Neural cell (in vitro differentiated cells): ENCODE data around the gene OR1B1.

Source experiments
- CTCF ChIP-seq: fragments of 450-650 bp; IDR thresholded peaks from 2 replicates; pipeline ENCODE4 v1.5.1; 2014; ENCODE audit warnings: antibody characterized with exemption, mild to moderate bottlenecking, moderate library complexity; ENCODE audit not compliant: poor library complexity, severe bottlenecking
- EP300 ChIP-seq: fragments of 450-650 bp; conservative IDR thresholded peaks from 2 replicates; pipeline ENCODE4 v1.6.1; 2014; ENCODE audit warnings: antibody characterized with exemption, mild to moderate bottlenecking, moderate library complexity; ENCODE audit not compliant: poor library complexity, severe bottlenecking
- POLR2AphosphoS5 ChIP-seq: IDR thresholded peaks from 2 replicates; pipeline ENCODE4 v1.6.1; 2012
- RAD21 ChIP-seq: fragments of 450-650 bp; conservative IDR thresholded peaks from 2 replicates; pipeline ENCODE4 v1.6.1; 2014; ENCODE audit warnings: antibody characterized with exemption, mild to moderate bottlenecking, moderate library complexity
- SMC3 ChIP-seq: fragments of 450-650 bp; conservative IDR thresholded peaks from 2 replicates; pipeline ENCODE4 v1.6.1; 2014; ENCODE audit warnings: antibody characterized with exemption, mild to moderate bottlenecking, moderate library complexity; ENCODE audit not compliant: poor library complexity

DNA sequence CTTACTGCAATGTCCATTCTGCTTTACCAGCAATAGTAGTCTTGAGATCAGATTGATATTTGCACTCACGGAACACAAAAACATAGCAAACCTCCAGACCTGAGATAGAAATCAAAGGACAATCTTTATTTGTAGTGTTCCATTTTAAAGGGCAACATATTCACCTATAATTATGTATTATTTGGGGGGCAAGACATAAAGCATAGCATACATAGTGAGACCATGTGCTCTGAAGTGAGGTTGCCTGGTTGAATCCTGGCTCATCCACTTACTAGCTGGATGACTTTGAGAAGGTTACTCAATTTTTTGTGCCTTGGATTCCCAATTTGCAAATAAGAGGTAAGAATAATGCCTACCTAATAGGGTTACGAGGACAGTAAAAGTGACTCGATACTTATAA, at the start of gene OR1B1:
- TF ChIP-seq CTCF (no peak), EP300 (no peak), SMC3 (no peak), RAD21 (no peak), POLR2AphosphoS5 (no peak)
